HepG2 (cell line): ENCODE results near the gene CD81. TPM values are rescaled to one million over a fixed set of nuclear protein-coding genes. Genes with fewer than 3 reads are reported as not detected.

Experiments
- ARNT ChIP-seq: fragments of 450-650 bp; IDR thresholded peaks from 2 replicates; pipeline ENCODE4 v1.6.1; 2017
- CHD4 ChIP-seq: fragments of 200-600 bp; sonication (generic); IDR thresholded peaks from 2 replicates; pipeline ENCODE4 v1.7.0; 2017; ENCODE audit warnings: mild to moderate bottlenecking, low read length, borderline replicate concordance
- CSRNP1 ChIP-seq: sonication (generic); formaldehyde crosslinking; IDR thresholded peaks from 2 replicates; pipeline ENCODE4 v1.8.1; 2023; ENCODE audit warnings: mild to moderate bottlenecking, missing genetic modification reagents
- DBP ChIP-seq: sonication (generic); formaldehyde crosslinking; IDR thresholded peaks from 2 replicates; pipeline ENCODE4 v1.4.0; 2020; ENCODE audit warnings: missing genetic modification reagents; ENCODE audit errors: not compliant biosample characterization
- FOXP4 ChIP-seq: sonication (generic); formaldehyde crosslinking; IDR thresholded peaks from 2 replicates; pipeline ENCODE4 v1.4.0; 2020; ENCODE audit warnings: missing genetic modification reagents
- IKZF1 ChIP-seq: fragments of 450-650 bp; IDR thresholded peaks from 2 replicates; pipeline ENCODE4 v1.7.1; 2016
- MNT ChIP-seq: fragments of 450-650 bp; IDR thresholded peaks from 2 replicates; pipeline ENCODE4 v1.6.1; 2016
- SNAI1 ChIP-seq: sonication (generic); formaldehyde crosslinking; IDR thresholded peaks from 2 replicates; pipeline ENCODE4 v1.5.0; 2020; ENCODE audit warnings: mild to moderate bottlenecking, missing genetic modification reagents, borderline replicate concordance
- TRAFD1 ChIP-seq: sonication (generic); formaldehyde crosslinking; IDR thresholded peaks from 2 replicates; pipeline ENCODE4 v1.5.1; 2020; ENCODE audit warnings: missing genetic modification reagents, mild to moderate bottlenecking, borderline replicate concordance
- ZBTB40 ChIP-seq, 2 experiments: fragments of 450-650 bp in 1 of 2; sonication (generic) in 1 of 2; formaldehyde crosslinking in 1 of 2; IDR thresholded peaks; 2 replicates each; pipeline versions ENCODE4 v1.6.1 to v1.8.0; 2016 to 2022; ENCODE audit warnings: antibody characterized with exemption in 1 of 2, mild to moderate bottlenecking in 1 of 2, missing genetic modification reagents in 1 of 2
- ZFP90 ChIP-seq: sonication (generic); formaldehyde crosslinking; IDR thresholded peaks from 2 replicates; pipeline ENCODE4 v1.8.0; 2022; ENCODE audit warnings: missing genetic modification reagents, mild to moderate bottlenecking, inconsistent platforms, borderline replicate concordance
- ZNF337 ChIP-seq: sonication (generic); formaldehyde crosslinking; IDR thresholded peaks from 2 replicates; pipeline ENCODE4 v1.5.1; 2020; ENCODE audit warnings: missing genetic modification reagents, low read depth, mild to moderate bottlenecking, borderline replicate concordance
- polyA plus RNA-seq, 8 experiments: library from polyadenylated mRNA; depleted of rRNA in 3 of 8; stranded (reverse) in 7 of 8; unstranded in 1 of 8; fragments of >200 nt; fragmentation: Illumina TruSeq in 4 of 8; extraction: Trizol in 4 of 8; gene quantifications; 2 replicates each; pipeline versions ENCODE4 v1.2.1 to v1.2.3, GENCODE V29; 2011 to 2016; ENCODE audit warnings: low read depth in 4 of 8, missing spikeins in 1 of 8, mixed read lengths in 1 of 8; ENCODE audit not compliant: insufficient read depth in 1 of 8
- total RNA-seq, 5 experiments: library from RNA; depleted of rRNA; stranded (reverse); fragments of >200 nt; fragmentation: Illumina TruSeq; extraction: Trizol; gene quantifications; 2 replicates each; pipeline ENCODE4 v1.2.3, GENCODE V29; 2016; ENCODE audit warnings: low read depth in 1 of 5

The CD81 gene
- total and polyA plus RNA-seq, 2 of the 13 experiments (the other 11 are each of a cell fraction or from before 2014, with no cell fraction given): not detected

- TF ChIP-seq ZBTB40 (IDR thresholded peaks at IDR 0.05) (no peak), ZBTB40 (CRISPR knock-in tag; IDR thresholded peaks at IDR 0.05) (no peak), ZFP90 (no peak), TRAFD1 (CRISPR knock-in tag) (no peak), CHD4 (no peak), SNAI1 (no peak), IKZF1 (no peak), MNT (no peak), ZNF337 (CRISPR knock-in tag) (no peak), ARNT (no peak), FOXP4 (CRISPR knock-in tag) (no peak), CSRNP1 (no peak), DBP (no peak)
Measured at GRCh38 chr11:2331404-2331803, 45.7 kb upstream of the CD81 start (continued).
